Activated CD4-positive, alpha-beta T cell treated with anti-CD3 and anti-CD28 coated beads for 36 hours (primary cell): ENCODE data around the gene KCTD13. TPM values are rescaled to one million over a fixed set of nuclear protein-coding genes. Genes with fewer than 3 reads are reported as not detected.
"Not testable (repeated sequence)": the region's sequence is repeated elsewhere in the genome, so short reads cannot be mapped to it uniquely, and the experiment has no call there.

ENCODE experiments used
- ATAC-seq: fragments of 200-7000 bp; cut with Tn5 transposase; one replicate; pipeline ENCODE4 v1.10.0; 2021; ENCODE audit warnings: mild to moderate bottlenecking, moderate library complexity
- CTCF ChIA-PET: fragments of 350-600 bp; sonication (Branson Sonifier 250); formaldehyde crosslinking; loops from one replicate; lab custom pipeline; 2021; ENCODE audit warnings: antibody characterized with exemption; lab: Charles Lee
- POLR2A ChIA-PET: fragments of 350-600 bp; sonication (Branson Sonifier 250); formaldehyde crosslinking; loops from one replicate; lab custom pipeline; 2021; ENCODE audit warnings: antibody characterized with exemption, inconsistent platforms; lab: Charles Lee
- DNase-seq: peaks from one replicate; pipeline ENCODE4 v3.0.0-alpha.2; 2020
- H3K27ac Mint-ChIP-seq: one replicate; pipeline ENCODE4 v1.8.0; 2021; ENCODE audit warnings: mixed read lengths
- H3K27me3 Mint-ChIP-seq: one replicate; pipeline ENCODE4 v1.8.0; 2021; ENCODE audit warnings: mixed read lengths
- H3K36me3 Mint-ChIP-seq: one replicate; pipeline ENCODE4 v1.8.0; 2021; ENCODE audit warnings: low read depth, mixed read lengths
- H3K4me1 Mint-ChIP-seq: one replicate; pipeline ENCODE4 v1.8.0; 2021; ENCODE audit warnings: mixed read lengths
- H3K4me3 Mint-ChIP-seq: one replicate; pipeline ENCODE4 v1.8.0; 2021; ENCODE audit warnings: mild to moderate bottlenecking, moderate library complexity, mixed read lengths
- H3K9me3 Mint-ChIP-seq: one replicate; pipeline ENCODE4 v1.8.0; 2021; ENCODE audit warnings: low read depth, mixed read lengths
- intact Hi-C, 2 experiments: fragments of 100-400 bp; cut with DNase I in 1 of 2; cut with micrococcal nuclease in 1 of 2; formaldehyde crosslinking; loops; one replicate each; pipeline versions ENCODE4 v1.14.2 to v1.15.1; 2022 to 2024; cut with DNase I, micrococcal nuclease
- total RNA-seq, 2 experiments: library from RNA; stranded (reverse); gene quantifications; one replicate each; pipeline ENCODE4 v1.2.3, GENCODE V29; 2021

Gene KCTD13
- total RNA-seq, 2 experiments from 2014 or later = 30.4 to 33.4 TPM

- intact Hi-C loops = loop anchor here in 1 of 2 experiments (5.0 kb wide), 1 partner anchor 86 kb away; no protein-coding TSS in a partner anchor
- peaks cover 17% of the 10 kb centered on the region for H3K4me1 Mint-ChIP-seq
- peaks cover 3% of the 10 kb centered on the region for H3K36me3 Mint-ChIP-seq
- H3K27ac Mint-ChIP-seq = peak overlapping the region; percentile 87
- no peaks in the 10 kb centered on the region for H3K27me3 Mint-ChIP-seq
- ATAC-seq (no peak), DNase-seq (peak; percentile 11)
- H3K9me3 Mint-ChIP-seq = no peaks in the 10 kb centered on the region
- ChIA-PET CTCF (interaction anchor here (0.7 to 1.8 kb wide), 4 partner anchors 10 to 1347 kb away, joined by 3 to 15 read pairs (median 4); partner anchors contain the start of gene TAOK2), POLR2A (interaction anchor here (1.4 to 2.2 kb wide), 2 partner anchors 10 to 136 kb away, joined by 3 to 14 read pairs; partner anchors contain the start of gene TAOK2)
- peak overlapping the region; percentile 88 for H3K4me3 Mint-ChIP-seq
These were observed 37.2 kb upstream of the KCTD13 start for GRCh38 chr16:29963021-29963743.

DNA sequence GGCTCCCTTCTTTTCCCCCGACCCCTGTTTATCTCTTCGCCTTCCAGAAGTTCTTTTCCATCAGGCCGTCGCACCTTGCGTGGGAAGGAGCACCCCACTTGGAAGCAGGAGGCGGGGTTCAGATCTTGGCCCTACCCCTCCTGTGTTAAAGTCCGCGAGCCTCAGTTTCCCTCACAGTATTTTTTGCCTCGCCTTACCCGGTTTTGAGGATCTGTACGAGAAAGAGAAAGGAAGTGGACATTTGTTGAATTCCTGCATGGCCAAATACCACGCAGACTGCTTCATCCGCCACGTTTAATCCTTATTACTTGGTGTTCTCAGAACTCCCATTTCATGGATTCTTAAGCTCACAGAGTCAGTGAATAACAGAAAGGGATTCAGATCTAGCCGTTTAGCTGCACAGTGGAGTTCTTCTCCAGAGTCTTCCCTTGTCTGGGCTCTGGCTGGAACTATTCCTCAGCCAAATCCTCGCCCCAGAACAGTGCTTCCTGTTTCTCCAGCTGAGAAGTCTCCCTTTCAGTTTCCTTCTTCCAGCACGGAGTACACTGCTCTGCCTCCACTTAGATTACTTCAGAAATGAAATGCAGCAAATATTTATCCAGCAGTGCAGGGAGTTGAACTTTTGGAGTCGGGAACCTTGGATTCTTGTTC is 36.4 kb upstream of the KCTD13 start:
- ATAC-seq = no peak
- POLR2A ChIA-PET = interaction anchor here (1.4 to 2.2 kb wide), 2 partner anchors 11 to 135 kb away, joined by 3 to 14 read pairs; partner anchors contain the start of gene TAOK2

GRCh38 chr16:29961479-29962343 is 35.7 kb upstream of the KCTD13 start, which contains the start of gene TMEM219:
Gene TMEM219 (plus strand): TSS chr16:29962079. CDS start chr16:29963144, 1,065 bp downstream.
- peak; percentile 95 for ATAC-seq
- CTCF ChIA-PET = interaction anchor here (0.5 to 1.9 kb wide), 14 partner anchors 11 to 795 kb away, joined by 3 to 15 read pairs (median 4); partner anchors contain the start of genes ALDOA, CDIPT, KCTD13 and TAOK2
- H3K9me3 Mint-ChIP-seq = no peaks in the 10 kb centered on the region
- POLR2A ChIA-PET = interaction anchor here (0.7 to 2.2 kb wide), 3 partner anchors 11 to 446 kb away, joined by 3 to 14 read pairs (median 3); partner anchors contain the start of gene TAOK2
- DNase-seq = peak; percentile 94
- H3K27ac Mint-ChIP-seq = peak within 1 kb of the TSS; percentile 87
- intact Hi-C loops = loop anchor here (1.0 to 5.0 kb wide), 10 partner anchors 12 to 171 kb away; partner anchors contain the start of genes KCTD13 (in 2 of the 2), TAOK2 (in 2 of the 2), ASPHD1 (in 1 of the 2) and CDIPT (in 1 of the 2)
- peaks cover 2% of the 10 kb centered on the region for H3K36me3 Mint-ChIP-seq
- H3K4me3 Mint-ChIP-seq = peak within 1 kb of the TSS; percentile 88
- H3K4me1 Mint-ChIP-seq = peaks cover 17% of the 10 kb centered on the region
- H3K27me3 Mint-ChIP-seq = no peaks in the 10 kb centered on the region

More for the DNA sequence above, 36.4 kb upstream of the KCTD13 start:
- no peak for DNase-seq
- peak overlapping the region; percentile 87 for H3K27ac Mint-ChIP-seq
- intact Hi-C loops = loop anchor here (1.0 to 5.0 kb wide), 7 partner anchors 11 to 161 kb away; partner anchors contain the start of genes TAOK2 (in 2 of the 2), ASPHD1 (in 1 of the 2), INO80E (in 1 of the 2) and KCTD13 (in 1 of the 2)
- H3K36me3 Mint-ChIP-seq = peaks cover 2% of the 10 kb centered on the region
- no peaks in the 10 kb centered on the region for H3K27me3 Mint-ChIP-seq
- H3K9me3 Mint-ChIP-seq = no peaks in the 10 kb centered on the region
- peaks cover 17% of the 10 kb centered on the region for H3K4me1 Mint-ChIP-seq
- H3K4me3 Mint-ChIP-seq = peak overlapping the region; percentile 88
- CTCF ChIA-PET = interaction anchor here (0.7 to 1.9 kb wide), 10 partner anchors 11 to 1346 kb away, joined by 3 to 15 read pairs (median 4); partner anchors contain the start of genes CDIPT, KCTD13 and TAOK2

DNA sequence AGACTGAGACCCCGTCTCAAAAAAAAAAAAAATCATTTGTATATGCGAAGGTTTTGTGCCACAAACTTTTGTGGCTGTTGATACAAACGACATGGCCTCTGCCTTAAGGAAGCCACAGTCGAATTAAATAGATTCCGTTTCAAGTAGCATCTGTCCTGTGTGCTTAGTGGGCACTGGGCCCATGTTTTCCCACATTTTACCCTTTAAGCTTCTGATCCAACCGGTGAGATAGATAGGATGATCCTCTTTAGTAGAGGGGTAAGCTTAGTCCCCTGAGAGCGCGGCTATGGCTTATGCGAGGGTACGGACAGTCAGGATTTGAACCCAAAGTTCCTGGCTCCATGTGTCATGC is 35.1 kb upstream of the KCTD13 start:
- no peak for ATAC-seq
- Mint-ChIP-seq H3K36me3 (peaks cover 2% of the 10 kb centered on the region), H3K4me3 (peak overlapping the region; percentile 88), H3K4me1 (peaks cover 17% of the 10 kb centered on the region), H3K9me3 (no peaks in the 10 kb centered on the region), H3K27me3 (no peaks in the 10 kb centered on the region), H3K27ac (peak overlapping the region; percentile 85)
- no peak for DNase-seq
- POLR2A ChIA-PET = interaction anchor here (0.7 to 2.2 kb wide), 2 partner anchors 12 to 447 kb away, joined by 3 to 14 read pairs; partner anchors contain the start of gene TAOK2
- CTCF ChIA-PET = interaction anchor here (0.5 to 1.9 kb wide), 14 partner anchors 12 to 796 kb away, joined by 3 to 15 read pairs (median 4); partner anchors contain the start of genes ALDOA, CDIPT, KCTD13 and TAOK2
- intact Hi-C loops = loop anchor here (1.0 to 5.0 kb wide), 4 partner anchors 34 to 171 kb away; partner anchors contain the start of genes CDIPT (in 1 of the 2), KCTD13 (in 1 of the 2) and KIF22 (in 1 of the 2)

GRCh38 chr16:29959821-29960220 is 33.8 kb upstream of the KCTD13 start:
- peaks cover 17% of the 10 kb centered on the region for H3K4me1 Mint-ChIP-seq
- H3K36me3 Mint-ChIP-seq = not testable (repeated sequence)
- intact Hi-C loops = loop anchor here (2.0 to 5.0 kb wide), 2 partner anchors 33 to 83 kb away; partner anchors contain the start of gene KCTD13 (in 1 of the 2)

GRCh38 chr16:29959293-29959692 is 33.3 kb upstream of the KCTD13 start:
- ChIA-PET POLR2A (no interaction called here), CTCF (interaction anchor here (0.8 to 1.0 kb wide), 2 partner anchors 33 to 314 kb away, joined by 3 read pairs; no protein-coding TSS in a partner anchor)
- no peak for DNase-seq
- intact Hi-C loops = no loop called here
- H3K36me3 Mint-ChIP-seq = no peaks in the 10 kb centered on the region
- H3K27ac Mint-ChIP-seq = no peak overlapping the region
- peaks cover 17% of the 10 kb centered on the region for H3K4me1 Mint-ChIP-seq
- H3K4me3 Mint-ChIP-seq = no peak overlapping the region
- no peaks in the 10 kb centered on the region for H3K9me3 Mint-ChIP-seq
- no peak for ATAC-seq
- no peaks in the 10 kb centered on the region for H3K27me3 Mint-ChIP-seq

More at GRCh38 chr16:29959821-29960220, 33.8 kb upstream of the KCTD13 start:
- H3K4me3 Mint-ChIP-seq, POLR2A ChIA-PET, ATAC-seq, DNase-seq, H3K27ac Mint-ChIP-seq, H3K27me3 Mint-ChIP-seq, H3K9me3 Mint-ChIP-seq: not testable (repeated sequence)
- CTCF ChIA-PET = interaction anchor here (0.8 to 1.0 kb wide), 2 partner anchors 33 to 314 kb away, joined by 3 read pairs; no protein-coding TSS in a partner anchor

DNA sequence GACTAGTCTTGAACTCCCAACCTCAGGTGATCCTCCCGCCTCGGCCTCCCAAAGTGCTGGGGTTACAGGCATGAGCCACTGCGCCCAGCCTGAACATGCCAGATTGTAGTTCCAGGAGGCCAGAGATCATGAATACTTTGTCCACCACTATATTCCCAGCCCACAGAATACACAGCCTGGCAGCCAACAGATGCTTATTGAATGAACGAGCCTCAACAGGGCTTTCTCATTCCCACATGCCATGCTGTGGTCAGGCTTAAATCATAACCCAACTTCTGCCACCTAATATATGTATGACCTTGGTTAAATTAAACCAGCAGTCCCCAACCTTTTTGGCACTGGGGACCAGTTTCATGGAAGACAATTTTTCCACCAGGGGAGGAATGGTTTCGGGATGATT is 32.7 kb upstream of the KCTD13 start:
- CTCF ChIA-PET = no interaction called here
- DNase-seq (no peak), ATAC-seq (no peak)
- Mint-ChIP-seq H3K4me1 (peaks cover 17% of the 10 kb centered on the region), H3K27me3 (no peaks in the 10 kb centered on the region), H3K4me3 (no peak overlapping the region), H3K36me3 (no peaks in the 10 kb centered on the region), H3K9me3 (no peaks in the 10 kb centered on the region), H3K27ac (no peak overlapping the region)
- intact Hi-C loops = no loop called here
- POLR2A ChIA-PET = no interaction called here

- Mint-ChIP-seq H3K27me3 (peaks cover 4% of the 10 kb centered on the region), H3K36me3 (peaks cover 2% of the 10 kb centered on the region), H3K4me1 (no peaks in the 10 kb centered on the region), H3K4me3 (no peak overlapping the region), H3K9me3 (peaks cover 3% of the 10 kb centered on the region), H3K27ac (no peak overlapping the region)
- DNase-seq (no peak), ATAC-seq (no peak)
- intact Hi-C loops = no loop called here
- CTCF ChIA-PET = interaction anchor here (0.8 kb wide), 1 partner anchor 431 kb away, joined by 4 read pairs; no protein-coding TSS in a partner anchor
- POLR2A ChIA-PET = no interaction called here
These were observed 25.8 kb upstream of the KCTD13 start for GRCh38 chr16:29951625-29952365.

GRCh38 chr16:29950806-29951461 is 24.9 kb upstream of the KCTD13 start:
- CTCF ChIA-PET = interaction anchor here (0.8 kb wide), 2 partner anchors 38 to 432 kb away, joined by 3 to 4 read pairs; no protein-coding TSS in a partner anchor
- peaks cover 4% of the 10 kb centered on the region for H3K27me3 Mint-ChIP-seq
- intact Hi-C loops = no loop called here
- ATAC-seq (no peak), DNase-seq (no peak)
- POLR2A ChIA-PET = no interaction called here
- H3K4me1 Mint-ChIP-seq = no peaks in the 10 kb centered on the region
- H3K4me3 Mint-ChIP-seq = no peak overlapping the region
- H3K27ac Mint-ChIP-seq = no peak overlapping the region
- peaks cover 3% of the 10 kb centered on the region for H3K9me3 Mint-ChIP-seq
- H3K36me3 Mint-ChIP-seq = peaks cover 2% of the 10 kb centered on the region
